HL-60 (cell line): ENCODE data around the gene MOB2.

Experiments
- DNase-seq, 2 experiments: peaks; one replicate each; pipeline ENCODE4 v3.0.0-alpha.2; 2010 to 2020; ENCODE audit warnings: low read depth in 1 of 2, low spot score in 1 of 2
- H3K27ac ChIP-seq: fragments of 250-450 bp; sonication (Bioruptor Pico); replicated peaks from 2 replicates; pipeline ENCODE4 v1.5.1; 2020; ENCODE audit warnings: mild to moderate bottlenecking, moderate library complexity
- H3K27me3 ChIP-seq: fragments of 250-450 bp; sonication (Bioruptor Pico); 2 replicates; pipeline ENCODE4 v1.5.1; 2021; ENCODE audit warnings: mild to moderate bottlenecking, moderate library complexity; ENCODE audit not compliant: insufficient read depth, poor library complexity, severe bottlenecking
- H3K4me3 ChIP-seq: replicated peaks from 2 replicates; pipeline ENCODE4 v1.5.1; 2011; ENCODE audit warnings: mild to moderate bottlenecking, control low read depth, low read length; ENCODE audit not compliant: insufficient read depth
- CTCF ChIP-seq: IDR thresholded peaks from one replicate; pipeline ENCODE4 v1.5.1; 2011; ENCODE audit warnings: low read length, control low read depth, inconsistent platforms; ENCODE audit not compliant: insufficient read depth
- GABPA ChIP-seq: IDR thresholded peaks from 2 replicates; pipeline ENCODE4 v1.6.1; 2012; ENCODE audit warnings: low read depth
- POLR2AphosphoS5 ChIP-seq: IDR thresholded peaks from 2 replicates; pipeline ENCODE4 v1.6.1; 2012; ENCODE audit warnings: low read depth
- REST ChIP-seq: IDR thresholded peaks from 2 replicates; pipeline ENCODE4 v1.6.1; 2012; ENCODE audit warnings: low read depth; ENCODE audit not compliant: insufficient replicate concordance
- SPI1 ChIP-seq: IDR thresholded peaks from 2 replicates; pipeline ENCODE4 v1.6.1; 2012; ENCODE audit warnings: low read depth, mild to moderate bottlenecking, borderline replicate concordance

Gene MOB2

GRCh38 chr11:1518301-1518700, 31.7 kb upstream of the MOB2 start:
- TF ChIP-seq GABPA, result no peak
- TF ChIP-seq REST, result no peak
- no peak for TF ChIP-seq CTCF
- TF ChIP-seq SPI1, result no peak
- no peak for TF ChIP-seq POLR2AphosphoS5
- no peak overlapping the region for H3K4me3 ChIP-seq
- no peak overlapping the region for H3K27ac ChIP-seq
- no peaks in the 10 kb centered on the region for H3K27me3 ChIP-seq
- DNase-seq, result no peak

GRCh38 chr11:1517117-1518005, 30.8 kb upstream of the MOB2 start:
- H3K27ac ChIP-seq, result no peak overlapping the region
- no peak for DNase-seq
- H3K27me3 ChIP-seq, result no peaks in the 10 kb centered on the region
- no peak overlapping the region for H3K4me3 ChIP-seq
- TF ChIP-seq GABPA, result no peak
- no peak for TF ChIP-seq CTCF
- no peak for TF ChIP-seq POLR2AphosphoS5
- no peak for TF ChIP-seq SPI1
- TF ChIP-seq REST, result no peak

GRCh38 chr11:1516273-1517067, 29.9 kb upstream of the MOB2 start:
- no peak for DNase-seq
- no peak overlapping the region for H3K27ac ChIP-seq

More at GRCh38 chr11:1516273-1517067, 29.9 kb upstream of the MOB2 start:
- Histone ChIP-seq H3K27me3 (no peaks in the 10 kb centered on the region), H3K4me3 (no peak overlapping the region)
- no peak for TF ChIP-seq POLR2AphosphoS5
- no peak for TF ChIP-seq REST
- TF ChIP-seq CTCF, result no peak
- TF ChIP-seq GABPA, result no peak
- no peak for TF ChIP-seq SPI1
